Mesothelial cell of epicardium (in vitro differentiated cells): ENCODE data around the gene CHML. TPM values are rescaled to one million over a fixed set of nuclear protein-coding genes. Genes with fewer than 3 reads are reported as not detected.
"Not testable (repeated sequence)": the region's sequence is repeated elsewhere in the genome, so short reads cannot be mapped to it uniquely, and the experiment has no call there.

Experiments
- DNase-seq, 2 experiments: peaks; one replicate each; pipeline ENCODE4 v3.0.0; 2021; ENCODE audit warnings: low spot score in 2 of 2; ENCODE audit not compliant: unreplicated experiment in 2 of 2
- H3K27ac Mint-ChIP-seq: 2 replicates; pipeline ENCODE4 v1.8.0; 2021; ENCODE audit warnings: mixed read lengths
- H3K27me3 Mint-ChIP-seq: 2 replicates; pipeline ENCODE4 v1.8.0; 2021; ENCODE audit warnings: low read depth, mixed read lengths
- H3K36me3 Mint-ChIP-seq: 2 replicates; pipeline ENCODE4 v1.8.0; 2021; ENCODE audit warnings: mixed read lengths
- H3K4me1 Mint-ChIP-seq: 2 replicates; pipeline ENCODE4 v1.8.0; 2021; ENCODE audit warnings: mixed read lengths
- H3K4me3 Mint-ChIP-seq: 2 replicates; pipeline ENCODE4 v1.8.0; 2021; ENCODE audit warnings: mild to moderate bottlenecking, moderate library complexity, mixed read lengths
- H3K9me3 Mint-ChIP-seq: 2 replicates; pipeline ENCODE4 v1.8.0; 2021; ENCODE audit warnings: mixed read lengths
- CTCF ChIP-seq: fragments of 200-600 bp; sonication (generic); IDR thresholded peaks from one replicate; pipeline ENCODE4 v1.5.0; 2021; ENCODE audit warnings: antibody characterized with exemption; ENCODE audit not compliant: unreplicated experiment
- total RNA-seq: library from RNA; stranded (reverse); gene quantifications from 3 replicates; pipeline ENCODE4 v1.2.1, GENCODE V29; 2021

The CHML gene, protein sequence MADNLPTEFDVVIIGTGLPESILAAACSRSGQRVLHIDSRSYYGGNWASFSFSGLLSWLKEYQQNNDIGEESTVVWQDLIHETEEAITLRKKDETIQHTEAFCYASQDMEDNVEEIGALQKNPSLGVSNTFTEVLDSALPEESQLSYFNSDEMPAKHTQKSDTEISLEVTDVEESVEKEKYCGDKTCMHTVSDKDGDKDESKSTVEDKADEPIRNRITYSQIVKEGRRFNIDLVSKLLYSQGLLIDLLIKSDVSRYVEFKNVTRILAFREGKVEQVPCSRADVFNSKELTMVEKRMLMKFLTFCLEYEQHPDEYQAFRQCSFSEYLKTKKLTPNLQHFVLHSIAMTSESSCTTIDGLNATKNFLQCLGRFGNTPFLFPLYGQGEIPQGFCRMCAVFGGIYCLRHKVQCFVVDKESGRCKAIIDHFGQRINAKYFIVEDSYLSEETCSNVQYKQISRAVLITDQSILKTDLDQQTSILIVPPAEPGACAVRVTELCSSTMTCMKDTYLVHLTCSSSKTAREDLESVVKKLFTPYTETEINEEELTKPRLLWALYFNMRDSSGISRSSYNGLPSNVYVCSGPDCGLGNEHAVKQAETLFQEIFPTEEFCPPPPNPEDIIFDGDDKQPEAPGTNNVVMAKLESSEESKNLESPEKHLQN
- total RNA-seq = 21.2 to 21.6 TPM (median 21.3 TPM) in 3 replicates

DNA sequence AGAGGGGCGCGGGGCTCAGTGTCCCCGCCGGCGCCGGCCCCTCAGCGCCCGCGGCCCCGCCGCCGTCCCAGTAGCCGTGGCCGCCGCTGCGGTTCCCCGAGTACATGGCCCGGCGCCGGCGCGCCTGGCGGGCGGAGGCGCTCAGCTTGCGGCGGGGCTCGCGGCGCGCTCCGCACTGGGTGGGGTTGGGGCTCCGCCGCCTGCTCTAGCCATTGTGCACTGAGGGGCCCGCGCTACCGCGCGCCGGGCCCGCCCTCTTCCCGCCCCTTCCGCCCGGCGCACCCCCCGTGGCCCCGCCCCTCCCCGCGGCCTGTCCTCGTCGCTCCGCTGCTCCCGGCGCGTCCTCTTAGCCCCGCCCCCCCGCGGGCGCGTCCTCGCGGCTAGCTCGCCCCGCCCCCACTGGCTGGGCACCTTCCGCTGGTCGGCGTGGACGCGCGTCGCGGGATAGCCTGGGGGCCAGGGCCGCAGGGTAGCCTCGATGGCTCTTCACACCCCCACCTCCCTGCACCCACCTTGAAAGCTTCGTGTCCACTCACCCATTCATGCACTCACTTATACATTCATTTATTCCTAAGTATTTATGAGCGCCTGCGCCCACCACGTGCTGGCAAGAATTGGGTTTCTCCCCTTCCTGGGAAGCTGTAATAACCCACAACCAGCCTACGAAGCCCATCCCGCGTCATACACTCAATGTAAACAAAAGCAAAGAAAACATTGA is at the start of gene CHML, which contains the start of gene OPN3:
Gene CHML, minus strand, starts transcription at position 221 of the 718 bp plus-strand sequence. CDS start 4,603 bp downstream, outside the sequence.
Gene OPN3, minus strand, starts transcription at position 221 of the 718 bp plus-strand sequence. Its CDS starts 115 bp downstream, at position 106.
- peak within 1 kb of the TSS; percentile 89 for H3K27ac Mint-ChIP-seq
- DNase-seq = peak; percentile 90 to 93
- no peak for TF ChIP-seq CTCF
- H3K4me3 Mint-ChIP-seq = peak within 1 kb of the TSS; percentile 83
- H3K36me3 Mint-ChIP-seq = peaks cover 4% of the 10 kb centered on the region
- no peaks in the 10 kb centered on the region for H3K27me3 Mint-ChIP-seq
- peaks cover 29% of the 10 kb centered on the region for H3K4me1 Mint-ChIP-seq
- peaks cover 19% of the 10 kb centered on the region for H3K9me3 Mint-ChIP-seq

DNA sequence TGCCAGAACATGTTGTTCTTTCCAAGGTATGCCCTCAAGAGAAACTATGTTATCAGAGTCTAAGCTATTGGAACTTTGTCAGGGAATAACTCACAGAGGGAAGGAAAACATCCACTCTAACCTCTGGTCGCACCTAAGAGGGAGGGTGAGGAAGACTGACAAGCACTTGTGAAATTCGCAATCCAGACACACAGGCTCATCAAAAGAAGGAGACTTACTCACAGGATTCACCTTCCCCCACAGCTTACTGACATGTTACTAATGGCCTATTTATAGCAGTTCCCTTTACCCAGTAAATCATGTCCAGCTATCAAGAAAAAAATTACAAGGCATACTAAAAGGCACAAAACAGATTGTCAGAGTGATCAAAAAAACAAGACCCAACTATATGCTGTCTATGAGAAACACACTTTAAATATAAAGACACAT is 48.8 kb upstream of the CHML start:
- peaks cover 22% of the 10 kb centered on the region for H3K9me3 Mint-ChIP-seq
- H3K4me1 Mint-ChIP-seq = no peaks in the 10 kb centered on the region
- peaks cover 7% of the 10 kb centered on the region for H3K36me3 Mint-ChIP-seq
- DNase-seq = no peak
- no peaks in the 10 kb centered on the region for H3K27me3 Mint-ChIP-seq
- H3K4me3 Mint-ChIP-seq = no peak overlapping the region
- TF ChIP-seq CTCF = no peak
- H3K27ac Mint-ChIP-seq = no peak overlapping the region

GRCh38 chr1:241684108-241684507 is 43.9 kb upstream of the CHML start:
- H3K4me1 Mint-ChIP-seq = no peaks in the 10 kb centered on the region
- no peak overlapping the region for H3K27ac Mint-ChIP-seq
- no peak overlapping the region for H3K4me3 Mint-ChIP-seq
- no peaks in the 10 kb centered on the region for H3K36me3 Mint-ChIP-seq
- no peak for DNase-seq
- TF ChIP-seq CTCF = no peak
- peaks cover 13% of the 10 kb centered on the region for H3K27me3 Mint-ChIP-seq
- peaks cover 15% of the 10 kb centered on the region for H3K9me3 Mint-ChIP-seq

- H3K4me3 Mint-ChIP-seq = no peak overlapping the region
- peaks cover 13% of the 10 kb centered on the region for H3K27me3 Mint-ChIP-seq
- no peaks in the 10 kb centered on the region for H3K36me3 Mint-ChIP-seq
- TF ChIP-seq CTCF = no peak
- peaks cover 10% of the 10 kb centered on the region for H3K9me3 Mint-ChIP-seq
- no peak for DNase-seq
- H3K27ac Mint-ChIP-seq = no peak overlapping the region
- no peaks in the 10 kb centered on the region for H3K4me1 Mint-ChIP-seq
Measured at GRCh38 chr1:241682921-241683320, 42.8 kb upstream of the CHML start.

- peaks cover 13% of the 10 kb centered on the region for H3K27me3 Mint-ChIP-seq
Measured at GRCh38 chr1:241681861-241682448, 41.8 kb upstream of the CHML start.

More at GRCh38 chr1:241681861-241682448, 41.8 kb upstream of the CHML start:
- DNase-seq, H3K27ac Mint-ChIP-seq, H3K36me3 Mint-ChIP-seq, H3K4me3 Mint-ChIP-seq, H3K4me1 Mint-ChIP-seq: not testable (repeated sequence)
- peaks cover 10% of the 10 kb centered on the region for H3K9me3 Mint-ChIP-seq
